Thyroid gland (tissue), 4 donors: ENCODE data around the gene TTLL7.

ENCODE experiments used
- POLR2A ChIP-seq, 2 donors: fragments of 450-650 bp; IDR thresholded peaks; one replicate each; pipeline ENCODE4 v1.6.1; 2017; ENCODE audit warnings: antibody characterized with exemption in 2 of 2, mild to moderate bottlenecking in 2 of 2, moderate library complexity in 1 of 2
- TF ChIP-seq, protein P1 (sequence below), 6 experiments: fragments of 200-600 bp in 3 of 6; fragments of 450-650 bp in 3 of 6; sonication (generic) in 3 of 6; IDR thresholded peaks; one replicate each; pipeline ENCODE4 v1.5.1; 2016 to 2019; ENCODE audit warnings: antibody characterized with exemption in 6 of 6, mild to moderate bottlenecking in 2 of 6, inconsistent platforms in 1 of 6, moderate library complexity in 1 of 6

DNA sequence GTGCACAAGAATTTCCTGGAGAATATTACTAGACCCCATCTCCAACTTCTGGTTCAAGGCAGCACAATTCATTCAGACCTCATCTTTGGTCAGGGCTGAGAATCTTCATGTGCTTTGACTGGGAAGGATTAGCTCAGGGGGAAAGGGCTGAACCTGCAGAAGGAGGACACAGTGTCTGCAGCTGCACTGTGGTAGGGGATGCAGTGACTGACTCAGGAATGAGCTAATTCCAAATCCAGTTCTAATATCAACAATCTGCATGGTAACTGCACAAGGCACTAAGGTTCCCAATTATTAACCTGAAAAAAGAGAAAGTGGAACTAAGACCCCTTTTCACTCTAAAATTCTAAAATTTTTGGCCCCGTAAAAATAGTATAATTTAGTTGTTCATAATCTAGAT lies 31.6 kb downstream of the TTLL7 start:
- TF ChIP-seq POLR2A (IDR thresholded peaks at IDR 0.05) = no peak
- TF ChIP-seq, protein P1, sequence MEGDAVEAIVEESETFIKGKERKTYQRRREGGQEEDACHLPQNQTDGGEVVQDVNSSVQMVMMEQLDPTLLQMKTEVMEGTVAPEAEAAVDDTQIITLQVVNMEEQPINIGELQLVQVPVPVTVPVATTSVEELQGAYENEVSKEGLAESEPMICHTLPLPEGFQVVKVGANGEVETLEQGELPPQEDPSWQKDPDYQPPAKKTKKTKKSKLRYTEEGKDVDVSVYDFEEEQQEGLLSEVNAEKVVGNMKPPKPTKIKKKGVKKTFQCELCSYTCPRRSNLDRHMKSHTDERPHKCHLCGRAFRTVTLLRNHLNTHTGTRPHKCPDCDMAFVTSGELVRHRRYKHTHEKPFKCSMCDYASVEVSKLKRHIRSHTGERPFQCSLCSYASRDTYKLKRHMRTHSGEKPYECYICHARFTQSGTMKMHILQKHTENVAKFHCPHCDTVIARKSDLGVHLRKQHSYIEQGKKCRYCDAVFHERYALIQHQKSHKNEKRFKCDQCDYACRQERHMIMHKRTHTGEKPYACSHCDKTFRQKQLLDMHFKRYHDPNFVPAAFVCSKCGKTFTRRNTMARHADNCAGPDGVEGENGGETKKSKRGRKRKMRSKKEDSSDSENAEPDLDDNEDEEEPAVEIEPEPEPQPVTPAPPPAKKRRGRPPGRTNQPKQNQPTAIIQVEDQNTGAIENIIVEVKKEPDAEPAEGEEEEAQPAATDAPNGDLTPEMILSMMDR (IDR thresholded peaks at IDR 0.05) = no peak
